Psoas muscle (tissue), 8 donors: Measurements from ENCODE around the gene KRT34. TPM values are rescaled to one million over a fixed set of nuclear protein-coding genes. Genes with fewer than 3 reads are reported as not detected.

Experiments used
- ATAC-seq, 4 donors: fragments of 200-7000 bp; cut with Tn5 transposase; one replicate each; pipeline ENCODE4 v1.9.1; 2020; ENCODE audit warnings: moderate library complexity in 3 of 4, mild to moderate bottlenecking in 2 of 4
- DNase-seq, 2 donors: peaks; one replicate each; pipeline ENCODE4 v3.0.0-alpha.2; 2020
- H3K27ac ChIP-seq: fragments of 200-600 bp; one replicate; pipeline ENCODE4 v1.8.0; 2022
- H3K27me3 ChIP-seq, 3 donors: fragments of 200-600 bp in 1 of 3; one replicate each; pipeline versions ENCODE4 v1.6.1 to v1.8.0; 2013 to 2022; ENCODE audit warnings: low read length in 2 of 3, mild to moderate bottlenecking in 2 of 3, moderate library complexity in 1 of 3; ENCODE audit not compliant: insufficient read depth in 3 of 3
- H3K36me3 ChIP-seq, 2 donors: fragments of 200-600 bp in 1 of 2; one replicate each; pipeline versions ENCODE4 v1.6.1 to v1.8.0; 2013 to 2022; ENCODE audit warnings: low read depth in 1 of 2, mild to moderate bottlenecking in 1 of 2, moderate library complexity in 1 of 2; ENCODE audit not compliant: insufficient read depth in 1 of 2
- H3K4me1 ChIP-seq: fragments of 200-600 bp; one replicate; pipeline ENCODE4 v1.8.0; 2022
- H3K4me3 ChIP-seq: fragments of 200-600 bp; one replicate; pipeline ENCODE4 v1.8.0; 2022; ENCODE audit warnings: mild to moderate bottlenecking
- H3K9me3 ChIP-seq: fragments of 200-600 bp; one replicate; pipeline ENCODE4 v1.8.0; 2022
- WGBS, 3 donors: extraction: QIAGEN DNeasy Blood & Tissue Kit; methylation state at CpG; one replicate each; pipeline versions ENCODE4 v1.1.6 to v1.1.7; 2013; 5-methylcytosine and 5-hydroxymethylcytosine counted together
- intact Hi-C, 2 donors: fragments of 100-400 bp; cut with DNase I; formaldehyde crosslinking; loops; one replicate each; pipeline versions ENCODE4 v1.11.0 to v1.14.2; 2022
- polyA plus RNA-seq, 3 donors: library from polyadenylated mRNA; stranded (reverse); fragments of 200-250 nt; gene quantifications; one replicate each; pipeline ENCODE4 v1.2.3, GENCODE V29; 2013
- total RNA-seq, 4 donors: library from RNA; stranded (reverse); fragmentation: NEBNext Ultra II Directional in 2 of 4; extraction: Animal tissue kit (Norgen Biotek cat#: 25700) in 2 of 4; gene quantifications; one replicate each; pipeline versions ENCODE4 v1.2.1 to v1.2.4, GENCODE V29; 2021 to 2023
- TF ChIP-seq, protein P1 (sequence below): fragments of 200-600 bp; IDR thresholded peaks from one replicate; pipeline ENCODE4 v1.8.0; 2022; ENCODE audit warnings: antibody characterized with exemption
- donor health status: healthy with polysubstance abuse.
- donor health status: DM: no; HTN: no; CAD: no; lungs with moderate emphysema.
- donor health status: Bipolar disorder and iron deficiency.
- donor health status: healthy.
- donor health status: DM: yes; HTN: yes; CAD: no.
- donor health status: DM: no; HTN: no; CAD: no.
- donor health status: DM: no; HTN: no; CAD: no.
- donor health status: DM: yes; HTN: yes; CAD: no.

The KRT34 gene
- total and polyA plus RNA-seq, 7 donors = not detected

DNA sequence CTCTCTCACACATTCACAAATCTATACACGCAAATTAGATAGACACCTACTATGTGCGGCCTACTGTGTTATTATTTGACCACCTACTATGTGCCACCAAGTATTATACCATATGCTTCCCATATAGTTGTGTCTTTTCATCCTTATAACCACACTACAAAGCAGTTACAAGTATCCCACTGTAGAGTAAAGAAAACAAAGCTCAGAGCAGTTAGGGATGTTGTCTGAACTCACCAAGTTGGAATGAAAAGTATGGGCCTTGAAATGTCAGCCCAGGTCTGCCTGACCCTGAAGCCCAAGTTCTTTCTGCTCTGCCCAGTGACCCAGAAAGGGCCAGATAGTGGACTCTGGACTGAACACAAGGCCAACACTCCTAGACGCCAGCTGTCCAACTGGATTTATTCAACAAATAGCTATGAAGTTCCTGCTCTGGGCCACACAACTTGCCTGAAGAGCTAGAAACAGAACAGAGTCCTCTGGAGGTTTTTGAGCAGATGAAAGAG is 33.8 kb upstream of the KRT34 start:
- ATAC-seq = peak; percentile 71 to 79 (median 78)
- H3K27ac ChIP-seq = peak overlapping the region; percentile 65
- H3K4me3 ChIP-seq = no peak overlapping the region
- H3K27me3 ChIP-seq = no peaks in the 10 kb centered on the region
- intact Hi-C loops = loop anchor here in 1 of 2 donors (10.0 kb wide), 1 partner anchor 229 kb away; no protein-coding TSS in a partner anchor
- WGBS, 3 donors = 53 to 62% (median 58%) methylated on average over 3 of the region's 3 CpGs
- TF ChIP-seq, protein P1, sequence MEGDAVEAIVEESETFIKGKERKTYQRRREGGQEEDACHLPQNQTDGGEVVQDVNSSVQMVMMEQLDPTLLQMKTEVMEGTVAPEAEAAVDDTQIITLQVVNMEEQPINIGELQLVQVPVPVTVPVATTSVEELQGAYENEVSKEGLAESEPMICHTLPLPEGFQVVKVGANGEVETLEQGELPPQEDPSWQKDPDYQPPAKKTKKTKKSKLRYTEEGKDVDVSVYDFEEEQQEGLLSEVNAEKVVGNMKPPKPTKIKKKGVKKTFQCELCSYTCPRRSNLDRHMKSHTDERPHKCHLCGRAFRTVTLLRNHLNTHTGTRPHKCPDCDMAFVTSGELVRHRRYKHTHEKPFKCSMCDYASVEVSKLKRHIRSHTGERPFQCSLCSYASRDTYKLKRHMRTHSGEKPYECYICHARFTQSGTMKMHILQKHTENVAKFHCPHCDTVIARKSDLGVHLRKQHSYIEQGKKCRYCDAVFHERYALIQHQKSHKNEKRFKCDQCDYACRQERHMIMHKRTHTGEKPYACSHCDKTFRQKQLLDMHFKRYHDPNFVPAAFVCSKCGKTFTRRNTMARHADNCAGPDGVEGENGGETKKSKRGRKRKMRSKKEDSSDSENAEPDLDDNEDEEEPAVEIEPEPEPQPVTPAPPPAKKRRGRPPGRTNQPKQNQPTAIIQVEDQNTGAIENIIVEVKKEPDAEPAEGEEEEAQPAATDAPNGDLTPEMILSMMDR = no peak
- no peak for DNase-seq
- H3K36me3 ChIP-seq = no peaks in the 10 kb centered on the region
- no peaks in the 10 kb centered on the region for H3K9me3 ChIP-seq
- H3K4me1 ChIP-seq = peaks cover 5% of the 10 kb centered on the region

- Histone ChIP-seq H3K27ac (peak overlapping the region; percentile 65), H3K4me3 (no peak overlapping the region), H3K9me3 (no peaks in the 10 kb centered on the region), H3K27me3 (no peaks in the 10 kb centered on the region), H3K36me3 (no peaks in the 10 kb centered on the region), H3K4me1 (peaks cover 5% of the 10 kb centered on the region)
- no peak for ATAC-seq
- no peak for DNase-seq
- TF ChIP-seq, protein P1 = no peak
- intact Hi-C loops = loop anchor here in 1 of 2 donors (10.0 kb wide), 1 partner anchor 229 kb away; no protein-coding TSS in a partner anchor
- 49 to 70% (median 59%) methylated on average over 4 of the region's 4 CpGs for WGBS, 3 donors
These were observed 33.3 kb upstream of the KRT34 start for GRCh38 chr17:41415411-41415810.

DNA sequence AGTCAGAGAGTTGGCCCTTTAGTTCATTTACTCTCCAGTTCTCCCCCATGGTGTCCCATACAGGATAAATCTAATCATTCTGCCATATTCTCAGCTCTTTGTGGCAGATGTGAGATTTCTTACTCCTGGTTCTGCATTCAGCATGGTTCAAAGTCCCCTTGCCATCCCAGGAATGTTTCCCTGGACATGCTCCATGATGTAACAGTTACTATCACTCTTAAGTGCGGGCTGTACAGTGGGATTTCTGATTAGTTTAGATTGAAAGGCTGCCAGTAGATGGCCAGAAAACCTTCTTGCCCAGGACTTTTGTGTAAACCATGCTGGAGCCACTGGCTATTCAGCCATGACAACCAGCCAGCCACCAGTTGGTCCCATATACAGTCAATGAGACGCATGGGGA is 31.9 kb upstream of the KRT34 start:
- DNase-seq (no peak), ATAC-seq (no peak)
- peaks cover 5% of the 10 kb centered on the region for H3K4me1 ChIP-seq
- intact Hi-C loops = loop anchor here in 1 of 2 donors (10.0 kb wide), 1 partner anchor 231 kb away; no protein-coding TSS in a partner anchor
- 86 to 92% (median 90%) methylated on average over 2 of the region's 2 CpGs for WGBS, 3 donors
- H3K27ac ChIP-seq = no peak overlapping the region
- no peaks in the 10 kb centered on the region for H3K27me3 ChIP-seq
- H3K36me3 ChIP-seq = no peaks in the 10 kb centered on the region
- no peaks in the 10 kb centered on the region for H3K9me3 ChIP-seq
- TF ChIP-seq, protein P1 = no peak
- no peak overlapping the region for H3K4me3 ChIP-seq

DNA sequence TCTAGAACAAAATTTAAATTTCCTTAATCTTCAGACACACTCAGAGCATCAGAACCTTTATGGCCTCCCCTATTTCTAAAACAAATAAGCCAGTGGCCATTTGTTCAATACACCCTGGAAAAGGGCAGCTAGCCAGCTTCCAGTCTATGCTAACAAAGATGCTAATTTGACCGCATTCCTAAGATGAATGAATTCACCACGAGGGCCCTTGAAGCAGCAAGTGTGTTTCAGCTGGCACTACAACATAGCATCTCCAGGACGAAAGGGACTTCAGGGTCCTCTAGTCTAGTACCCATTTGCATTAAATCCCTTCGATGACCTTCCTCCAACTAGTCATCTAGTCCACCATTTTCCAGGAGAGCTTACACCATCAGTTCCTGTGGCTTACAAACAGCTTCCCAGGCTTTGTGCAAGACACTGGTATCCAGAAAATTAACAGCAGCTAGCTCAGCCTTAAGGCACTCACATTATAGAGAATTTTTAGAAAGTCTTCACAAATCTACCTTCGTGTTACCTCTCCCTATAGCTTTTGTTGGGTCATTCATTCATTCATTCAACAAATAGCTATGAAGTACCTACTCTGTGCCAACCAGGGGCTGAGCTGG is 31.3 kb upstream of the KRT34 start:
- Histone ChIP-seq H3K4me3 (no peak overlapping the region), H3K36me3 (no peaks in the 10 kb centered on the region), H3K27ac (no peak overlapping the region), H3K9me3 (no peaks in the 10 kb centered on the region), H3K27me3 (no peaks in the 10 kb centered on the region), H3K4me1 (peaks cover 5% of the 10 kb centered on the region)
- WGBS, 3 donors = 62 to 67% (median 63%) methylated on average over 5 of the region's 5 CpGs
- TF ChIP-seq, protein P1 = no peak
- ATAC-seq (no peak), DNase-seq (no peak)
- intact Hi-C loops = loop anchor here in 1 of 2 donors (10.0 kb wide), 1 partner anchor 231 kb away; no protein-coding TSS in a partner anchor
